ENCODE measurements around the gene STPG4.

GRCh38 chr2:47194410-47194809 lies 39.3 kb upstream of the STPG4 start:
- no peak for TF ChIP-seq ZFX (IDR thresholded peaks at IDR 0.05)
- TF ChIP-seq, protein P1, sequence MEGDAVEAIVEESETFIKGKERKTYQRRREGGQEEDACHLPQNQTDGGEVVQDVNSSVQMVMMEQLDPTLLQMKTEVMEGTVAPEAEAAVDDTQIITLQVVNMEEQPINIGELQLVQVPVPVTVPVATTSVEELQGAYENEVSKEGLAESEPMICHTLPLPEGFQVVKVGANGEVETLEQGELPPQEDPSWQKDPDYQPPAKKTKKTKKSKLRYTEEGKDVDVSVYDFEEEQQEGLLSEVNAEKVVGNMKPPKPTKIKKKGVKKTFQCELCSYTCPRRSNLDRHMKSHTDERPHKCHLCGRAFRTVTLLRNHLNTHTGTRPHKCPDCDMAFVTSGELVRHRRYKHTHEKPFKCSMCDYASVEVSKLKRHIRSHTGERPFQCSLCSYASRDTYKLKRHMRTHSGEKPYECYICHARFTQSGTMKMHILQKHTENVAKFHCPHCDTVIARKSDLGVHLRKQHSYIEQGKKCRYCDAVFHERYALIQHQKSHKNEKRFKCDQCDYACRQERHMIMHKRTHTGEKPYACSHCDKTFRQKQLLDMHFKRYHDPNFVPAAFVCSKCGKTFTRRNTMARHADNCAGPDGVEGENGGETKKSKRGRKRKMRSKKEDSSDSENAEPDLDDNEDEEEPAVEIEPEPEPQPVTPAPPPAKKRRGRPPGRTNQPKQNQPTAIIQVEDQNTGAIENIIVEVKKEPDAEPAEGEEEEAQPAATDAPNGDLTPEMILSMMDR (conservative IDR thresholded peaks at IDR 0.05) = no peak
